GM13977 (cell line): ENCODE measurements around the gene GAB1.

Experiments
- DNase-seq: peaks from one replicate; pipeline ENCODE4 v3.0.0; 2012; ENCODE audit warnings: low spot score
- in situ Hi-C: fragments of 300-500 bp; cut with MboI; formaldehyde crosslinking; loops from one replicate; pipeline ENCODE4 v1.12.0; 2022; ENCODE audit warnings: low sequenced_read_pairs, low pct_unique_long_range_greater_than_20kb, mixed read lengths, inconsistent platforms; ENCODE audit not compliant: unreplicated experiment
- TF ChIP-seq, protein P1 (sequence below): IDR thresholded peaks from 2 replicates; pipeline ENCODE4 v1.5.1; 2012; ENCODE audit warnings: mild to moderate bottlenecking, control low read depth; ENCODE audit not compliant: insufficient read depth; ENCODE audit errors: extremely low read depth, missing control alignments

GAB1 gene

DNA sequence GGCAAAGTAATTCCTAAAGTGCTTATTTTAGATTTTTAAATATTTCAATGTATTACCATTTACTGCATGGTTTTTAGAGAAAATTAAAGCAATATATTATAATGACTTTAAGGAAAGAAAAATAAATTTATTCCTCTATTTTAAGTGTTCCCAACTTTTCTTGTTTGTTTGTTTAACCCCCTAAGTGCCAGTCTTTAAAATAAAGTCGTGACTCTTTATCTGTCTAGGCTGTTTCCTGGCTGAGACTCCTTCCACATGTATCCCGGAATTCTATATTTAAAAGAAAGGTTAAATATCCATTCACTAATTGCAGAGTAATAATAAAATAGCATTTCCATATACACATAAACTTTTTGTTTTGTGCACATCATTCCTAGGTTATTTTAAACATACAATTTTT lies 71.2 kb downstream of the GAB1 start:
- no peak for DNase-seq
- in situ Hi-C loops: no loop called here
- TF ChIP-seq, protein P1, sequence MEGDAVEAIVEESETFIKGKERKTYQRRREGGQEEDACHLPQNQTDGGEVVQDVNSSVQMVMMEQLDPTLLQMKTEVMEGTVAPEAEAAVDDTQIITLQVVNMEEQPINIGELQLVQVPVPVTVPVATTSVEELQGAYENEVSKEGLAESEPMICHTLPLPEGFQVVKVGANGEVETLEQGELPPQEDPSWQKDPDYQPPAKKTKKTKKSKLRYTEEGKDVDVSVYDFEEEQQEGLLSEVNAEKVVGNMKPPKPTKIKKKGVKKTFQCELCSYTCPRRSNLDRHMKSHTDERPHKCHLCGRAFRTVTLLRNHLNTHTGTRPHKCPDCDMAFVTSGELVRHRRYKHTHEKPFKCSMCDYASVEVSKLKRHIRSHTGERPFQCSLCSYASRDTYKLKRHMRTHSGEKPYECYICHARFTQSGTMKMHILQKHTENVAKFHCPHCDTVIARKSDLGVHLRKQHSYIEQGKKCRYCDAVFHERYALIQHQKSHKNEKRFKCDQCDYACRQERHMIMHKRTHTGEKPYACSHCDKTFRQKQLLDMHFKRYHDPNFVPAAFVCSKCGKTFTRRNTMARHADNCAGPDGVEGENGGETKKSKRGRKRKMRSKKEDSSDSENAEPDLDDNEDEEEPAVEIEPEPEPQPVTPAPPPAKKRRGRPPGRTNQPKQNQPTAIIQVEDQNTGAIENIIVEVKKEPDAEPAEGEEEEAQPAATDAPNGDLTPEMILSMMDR: no peak

GRCh38 chr4:143410015-143410414 lies 73.3 kb downstream of the GAB1 start:
- TF ChIP-seq, protein P1: no peak
- in situ Hi-C loops: no loop called here
- DNase-seq: no peak

GRCh38 chr4:143411527-143412419 lies 75.1 kb downstream of the GAB1 start:
- DNase-seq: no peak
- in situ Hi-C loops: no loop called here
- TF ChIP-seq, protein P1: no peak

DNA sequence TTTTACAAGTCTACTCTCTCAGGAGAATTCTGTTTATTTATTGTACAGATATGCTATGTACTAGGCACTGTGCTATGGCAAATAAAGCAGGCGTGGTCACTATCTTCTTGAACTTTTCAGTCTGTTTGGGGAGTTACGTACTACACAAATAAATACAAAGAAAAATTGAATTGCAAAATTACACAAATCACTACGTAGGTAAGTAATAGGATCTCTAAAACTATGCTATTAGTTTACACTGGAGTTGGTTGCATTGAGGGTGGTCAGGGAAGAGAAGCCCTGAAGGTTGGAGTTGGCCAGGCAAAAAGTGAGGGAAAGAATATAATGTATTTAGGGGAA lies 75.7 kb downstream of the GAB1 start:
- in situ Hi-C loops: no loop called here
- no peak for DNase-seq
- TF ChIP-seq, protein P1: no peak

GRCh38 chr4:143417679-143418403 lies 81.2 kb downstream of the GAB1 start:
- TF ChIP-seq, protein P1: no peak
- in situ Hi-C loops: no loop called here
- DNase-seq: peak; percentile 23

GRCh38 chr4:143420227-143420626 lies 83.6 kb downstream of the GAB1 start:
- TF ChIP-seq, protein P1: no peak
- in situ Hi-C loops: no loop called here
- DNase-seq: no peak
